BE2C (cell line): Measurements from ENCODE around the gene COL1A1.

Experiments
- DNase-seq: peaks from one replicate; pipeline ENCODE4 v3.0.0-alpha.2; 2020
- H3K27me3 ChIP-seq: fragments of 250-450 bp; sonication (Bioruptor Pico); 2 replicates; pipeline ENCODE4 v1.5.1; 2020; ENCODE audit warnings: mild to moderate bottlenecking
- H3K36me3 ChIP-seq: fragments of 250-450 bp; sonication (Bioruptor Pico); 2 replicates; pipeline ENCODE4 v1.5.1; 2020; ENCODE audit warnings: mild to moderate bottlenecking
- H3K4me1 ChIP-seq: fragments of 250-450 bp; sonication (Bioruptor Pico); 2 replicates; pipeline ENCODE4 v1.5.1; 2020
- H3K4me3 ChIP-seq: 2 replicates; pipeline ENCODE4 v1.5.1; 2011; ENCODE audit warnings: low read depth, low read length
- H3K9me3 ChIP-seq: fragments of 250-450 bp; sonication (Bioruptor Pico); 2 replicates; pipeline ENCODE4 v1.5.1; 2020
- CTCF ChIP-seq: IDR thresholded peaks from 2 replicates; pipeline ENCODE4 v1.5.1; 2012; ENCODE audit warnings: mild to moderate bottlenecking, low read depth, low read length

Gene COL1A1

GRCh38 chr17:50189550-50190292 is 11.7 kb downstream of the COL1A1 start:
- DNase-seq, result no peak
- Histone ChIP-seq H3K4me1 (no peaks in the 10 kb centered on the region), H3K36me3 (no peaks in the 10 kb centered on the region), H3K9me3 (no peaks in the 10 kb centered on the region), H3K4me3 (no peak overlapping the region), H3K27me3 (no peaks in the 10 kb centered on the region)
- TF ChIP-seq CTCF, result no peak

DNA sequence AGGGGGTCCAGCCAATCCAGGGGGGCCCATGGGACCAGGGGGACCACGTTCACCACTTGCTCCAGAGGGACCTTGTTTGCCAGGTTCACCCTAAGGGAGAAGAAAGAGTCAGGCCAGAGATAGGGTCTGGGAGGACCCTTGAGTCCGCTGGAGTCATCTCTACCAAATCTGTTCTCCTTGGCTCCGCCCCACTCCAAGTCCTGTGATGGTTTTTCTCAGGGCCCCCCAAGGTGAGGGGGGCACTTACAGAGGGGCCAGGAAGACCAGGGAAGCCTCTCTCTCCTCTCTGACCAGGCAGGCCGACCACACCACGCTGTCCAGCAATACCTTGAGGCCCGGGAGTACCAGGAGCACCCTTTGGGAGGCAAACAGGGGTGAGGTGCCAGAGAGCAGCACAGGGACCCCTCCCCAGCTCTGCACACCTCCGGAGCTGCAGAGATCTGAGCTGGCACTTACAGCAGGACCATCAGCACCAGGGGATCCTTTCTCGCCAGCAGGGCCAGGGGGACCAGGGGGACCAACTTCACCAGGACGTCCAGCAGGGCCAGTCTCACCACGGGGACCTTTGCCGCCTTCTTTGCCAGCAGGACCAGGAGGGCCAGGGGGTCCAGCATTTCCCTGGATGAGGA is 12.4 kb downstream of the COL1A1 start:
- Histone ChIP-seq H3K4me1 (no peaks in the 10 kb centered on the region), H3K36me3 (no peaks in the 10 kb centered on the region)

GRCh38 chr17:50188531-50188920 is 12.9 kb downstream of the COL1A1 start:
- Histone ChIP-seq H3K9me3 (no peaks in the 10 kb centered on the region), H3K4me3 (no peak overlapping the region), H3K27me3 (no peaks in the 10 kb centered on the region), H3K4me1 (no peaks in the 10 kb centered on the region), H3K36me3 (no peaks in the 10 kb centered on the region)
- no peak for TF ChIP-seq CTCF
- DNase-seq, result no peak

More for the DNA sequence above, 12.4 kb downstream of the COL1A1 start:
- Histone ChIP-seq H3K27me3 (no peaks in the 10 kb centered on the region), H3K4me3 (no peak overlapping the region), H3K9me3 (no peaks in the 10 kb centered on the region)
- no peak for TF ChIP-seq CTCF
- DNase-seq, result no peak

DNA sequence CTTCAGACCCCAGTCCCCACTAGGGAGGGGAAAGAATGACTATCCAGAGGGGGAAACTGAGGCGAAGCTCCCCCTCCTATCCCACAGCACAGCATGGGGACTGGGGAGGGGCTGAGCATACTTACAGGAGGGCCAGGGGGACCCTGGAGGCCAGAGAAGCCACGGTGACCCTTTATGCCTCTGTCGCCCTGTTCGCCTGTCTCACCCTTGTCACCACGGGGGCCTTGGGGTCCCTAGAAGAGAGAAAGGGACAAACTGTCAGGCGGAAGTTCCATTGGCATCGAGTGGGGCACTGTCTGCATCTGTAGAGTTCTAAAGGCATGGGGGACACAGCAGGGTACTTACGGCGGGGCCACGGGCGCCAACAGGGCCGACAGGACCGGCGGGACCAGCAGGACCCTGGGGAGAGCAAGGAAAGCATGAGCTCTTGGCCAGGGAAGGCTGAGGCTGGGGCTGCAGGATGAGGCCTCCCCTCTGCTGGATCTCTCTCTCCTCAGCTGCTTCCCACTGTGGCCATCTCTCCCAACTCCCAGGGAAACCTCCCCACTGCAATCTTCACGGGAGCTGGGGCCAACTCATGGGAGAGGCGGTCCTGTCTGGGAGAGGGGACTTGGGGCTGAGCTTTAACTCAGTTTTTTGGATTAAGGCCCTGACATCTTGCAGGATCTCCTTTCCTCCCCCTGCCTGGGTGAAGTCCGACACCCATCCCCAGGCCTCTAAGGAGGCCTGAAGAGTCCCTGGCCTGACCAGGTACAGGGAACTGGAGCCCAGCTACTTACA is 13.5 kb downstream of the COL1A1 start:
- Histone ChIP-seq H3K27me3 (no peaks in the 10 kb centered on the region), H3K4me3 (no peak overlapping the region), H3K36me3 (no peaks in the 10 kb centered on the region), H3K9me3 (no peaks in the 10 kb centered on the region), H3K4me1 (no peaks in the 10 kb centered on the region)
- TF ChIP-seq CTCF, result no peak
- DNase-seq, result no peak

GRCh38 chr17:50187394-50187725 is 14.1 kb downstream of the COL1A1 start:
- Histone ChIP-seq H3K27me3 (no peaks in the 10 kb centered on the region), H3K9me3 (no peaks in the 10 kb centered on the region), H3K4me1 (no peaks in the 10 kb centered on the region), H3K4me3 (no peak overlapping the region), H3K36me3 (no peaks in the 10 kb centered on the region)
- no peak for DNase-seq
- TF ChIP-seq CTCF, result no peak
